NCI-H2107 treated with DMSO at 0.1 percent for 48 hours (cell line): ENCODE results near the gene NOVA2.
"Not testable (repeated sequence)": the region's sequence is repeated elsewhere in the genome, so short reads cannot be mapped to it uniquely, and the experiment has no call there.

Experiments used
- DNase-seq: peaks from one replicate; lab custom pipeline; 2025; ENCODE audit not compliant: unreplicated experiment; lab: John Stamatoyannopoulos, UW

Gene NOVA2

DNA sequence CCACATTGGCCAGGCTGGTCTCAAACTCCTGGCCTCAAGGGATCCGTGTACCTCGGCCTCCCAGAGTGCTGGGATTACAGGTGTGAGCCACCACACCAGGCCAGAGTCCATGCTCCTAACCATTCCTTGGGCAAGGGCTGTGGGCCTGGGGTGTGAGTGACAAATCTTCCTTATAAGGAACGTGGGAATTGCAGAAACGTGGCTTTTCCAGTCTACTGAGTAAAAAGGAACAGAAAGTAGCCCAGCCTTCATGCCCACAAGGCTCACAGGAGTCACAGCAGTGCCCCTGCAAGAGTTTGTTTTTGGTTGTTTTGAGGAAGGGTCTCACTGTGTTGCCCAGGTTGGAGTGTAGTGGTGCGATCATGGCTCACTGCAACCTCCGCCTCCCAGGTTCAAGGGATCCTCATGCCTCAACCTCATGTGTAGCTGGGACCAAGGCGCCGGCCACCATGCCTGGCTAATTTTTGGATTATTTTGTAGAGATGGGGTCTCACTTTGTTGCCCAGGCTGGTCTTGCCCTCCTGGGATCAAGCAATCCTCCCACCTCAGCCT is 76.3 kb downstream of the NOVA2 start:
- no peak for DNase-seq

DNA sequence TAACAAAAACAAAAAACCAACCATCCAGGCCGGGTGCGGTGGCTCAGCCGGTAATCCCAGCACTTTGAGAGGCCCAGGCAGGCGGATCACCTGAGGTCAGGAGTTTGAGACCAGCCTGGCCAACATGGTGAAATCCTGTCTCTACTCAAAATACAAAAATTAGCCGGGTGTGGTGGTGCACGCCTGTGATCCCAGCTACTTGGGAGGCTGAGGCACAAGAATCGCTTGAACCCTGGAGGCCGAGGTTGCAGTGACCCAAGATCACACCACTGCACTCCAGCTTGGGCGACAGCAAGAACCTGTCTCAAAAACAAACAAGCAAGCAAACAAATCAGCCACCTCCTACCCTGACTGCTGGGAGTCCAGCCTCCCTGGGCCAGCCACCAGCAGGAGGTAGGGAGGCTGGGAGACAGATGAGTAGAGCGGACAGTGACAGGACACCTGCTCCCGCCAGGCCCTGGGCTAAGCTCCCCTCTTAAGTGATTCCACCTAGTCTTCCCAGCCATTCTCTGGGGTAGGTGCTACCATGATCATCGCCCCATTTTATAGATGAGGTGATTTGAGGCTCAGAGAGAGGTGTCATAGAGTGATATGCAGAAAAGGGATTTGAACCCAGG is 77.6 kb downstream of the NOVA2 start:
- DNase-seq: not testable (repeated sequence)

DNA sequence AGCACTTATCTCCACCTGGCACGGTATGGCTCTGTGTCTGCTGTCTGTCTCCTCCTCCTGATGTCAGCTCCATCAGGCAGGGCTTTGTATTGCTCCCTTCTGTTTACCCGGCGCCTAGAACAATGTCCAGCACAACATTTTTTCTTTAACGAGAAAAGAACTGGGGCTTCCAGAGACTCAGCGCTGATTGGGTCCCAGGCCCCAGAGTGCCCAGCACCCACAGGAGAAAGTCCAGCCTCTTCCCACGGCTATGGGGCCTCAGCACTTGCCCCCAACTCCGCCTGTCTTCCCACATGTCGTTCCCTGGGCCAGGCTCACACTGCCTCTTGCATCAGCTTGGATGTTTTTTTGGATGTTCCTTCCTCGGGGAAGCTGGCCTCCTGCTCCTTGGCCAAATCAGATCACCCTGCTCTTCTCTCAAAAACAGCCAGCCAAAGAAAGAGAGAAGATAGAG is 78.1 kb downstream of the NOVA2 start:
- no peak for DNase-seq

DNA sequence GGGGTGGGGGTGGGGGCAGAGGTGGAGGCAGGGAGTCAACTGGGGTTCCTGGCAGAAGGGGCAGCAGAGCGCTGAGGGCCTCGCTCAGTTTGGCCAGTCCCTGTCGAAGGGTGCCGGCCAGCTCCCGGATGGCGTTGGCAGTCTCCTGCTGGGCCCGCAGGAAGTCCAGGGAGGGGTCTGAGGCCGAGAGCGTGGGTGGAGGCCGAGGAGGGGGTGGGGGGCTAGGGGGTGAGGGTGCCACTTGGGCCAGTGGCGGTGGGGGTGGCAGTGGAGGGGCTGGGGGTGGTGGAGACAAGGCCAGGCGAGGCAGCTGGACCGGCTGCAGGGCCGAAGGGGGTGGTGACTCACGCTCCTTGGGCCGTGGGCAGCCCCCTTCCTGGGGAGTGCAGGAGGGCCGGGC is 82.8 kb downstream of the NOVA2 start:
- DNase-seq: no peak

DNA sequence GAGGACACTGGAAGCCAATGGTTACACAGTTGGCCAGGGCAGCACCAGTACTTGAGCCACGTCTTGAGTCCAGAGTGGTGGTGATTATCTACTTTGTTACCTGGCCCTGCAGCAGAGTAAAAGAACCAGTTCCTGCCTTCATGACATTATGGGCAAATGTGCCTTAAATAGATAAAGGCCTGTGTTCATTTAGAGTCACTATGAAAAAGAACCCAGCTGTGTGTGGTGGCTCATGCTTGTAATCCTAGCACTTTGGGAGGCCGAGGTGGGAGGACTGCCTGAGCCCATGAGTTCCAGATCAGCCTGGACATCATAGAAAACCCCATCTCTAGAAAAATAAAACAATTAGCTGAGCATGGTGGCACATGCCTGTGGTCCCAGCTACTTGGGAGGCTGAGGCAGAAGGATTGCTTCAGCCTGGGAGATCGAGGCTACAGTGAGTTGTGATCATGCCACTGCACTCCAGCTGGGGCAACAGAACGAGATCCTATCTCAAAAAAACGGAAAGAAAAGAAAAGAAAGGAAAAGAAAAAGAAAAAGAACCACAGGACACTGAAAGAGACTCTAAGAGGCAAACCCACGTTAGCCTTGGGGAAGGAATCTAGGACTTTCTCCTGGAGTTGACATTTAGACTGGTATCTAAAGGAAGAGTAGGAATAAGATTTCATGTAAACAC is 84.3 kb downstream of the NOVA2 start:
- no peak for DNase-seq

DNA sequence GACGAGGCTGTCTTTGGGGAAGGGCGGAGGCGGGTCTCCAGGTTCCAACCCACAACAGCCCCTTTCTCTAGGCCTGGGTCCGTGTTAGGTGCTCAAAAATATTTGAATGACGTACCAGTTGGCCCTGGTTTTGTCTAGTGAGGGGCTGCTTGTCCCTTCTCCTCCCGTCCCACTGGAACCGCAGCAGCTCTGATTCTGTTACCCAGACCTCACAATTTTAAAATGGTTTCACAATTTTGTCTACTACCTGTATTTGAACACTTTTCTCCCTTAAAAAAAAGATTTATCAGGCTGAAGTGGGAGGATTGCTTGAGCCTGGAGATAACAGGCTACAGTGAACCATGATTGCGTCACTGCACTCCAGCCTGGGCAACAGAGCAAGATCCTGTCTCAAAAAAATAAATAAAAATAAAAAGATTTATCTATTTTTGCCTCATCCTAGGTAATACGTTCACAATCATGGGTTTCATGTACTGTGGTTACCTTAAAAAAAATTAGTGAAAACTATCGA is 86.4 kb downstream of the NOVA2 start:
- DNase-seq: no peak

DNA sequence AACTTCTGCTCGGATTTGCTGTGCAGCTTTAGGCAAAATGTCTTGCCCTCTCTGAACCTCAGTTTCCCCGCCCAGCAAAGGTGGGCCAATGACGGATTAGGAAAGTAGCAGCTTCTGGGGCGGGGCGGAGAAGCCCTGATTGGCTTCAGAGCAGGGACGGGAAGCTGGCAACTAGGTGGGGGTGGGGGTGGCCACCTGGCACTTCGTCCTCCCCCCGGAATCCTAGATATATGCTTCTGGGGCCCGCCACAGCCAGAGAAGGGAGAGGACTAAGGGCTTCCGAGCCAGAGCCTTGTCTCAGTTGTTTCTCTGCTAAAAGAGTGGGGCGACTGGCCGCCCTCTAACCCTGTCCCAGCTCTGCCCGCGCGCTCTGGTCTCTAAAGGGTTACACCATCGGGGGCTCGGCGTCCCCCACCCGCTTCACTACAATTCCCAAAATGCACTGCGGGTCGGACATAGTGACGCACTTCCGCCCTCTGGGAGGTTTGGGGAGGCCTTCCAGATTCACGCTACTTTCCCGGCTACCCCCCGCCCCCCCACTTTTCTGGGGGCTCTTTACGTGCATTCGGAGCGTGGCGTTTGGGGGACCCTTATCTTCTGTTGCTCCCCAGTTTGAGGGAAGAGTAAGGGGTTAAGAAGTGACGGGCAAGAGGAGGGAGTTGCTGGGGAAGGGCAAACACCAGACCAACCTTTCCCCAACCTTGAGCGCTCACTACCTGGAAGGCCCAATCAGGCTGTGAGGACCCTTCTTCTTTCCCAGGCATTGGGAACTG is 87.1 kb downstream of the NOVA2 start:
- DNase-seq: peak; percentile 68

DNA sequence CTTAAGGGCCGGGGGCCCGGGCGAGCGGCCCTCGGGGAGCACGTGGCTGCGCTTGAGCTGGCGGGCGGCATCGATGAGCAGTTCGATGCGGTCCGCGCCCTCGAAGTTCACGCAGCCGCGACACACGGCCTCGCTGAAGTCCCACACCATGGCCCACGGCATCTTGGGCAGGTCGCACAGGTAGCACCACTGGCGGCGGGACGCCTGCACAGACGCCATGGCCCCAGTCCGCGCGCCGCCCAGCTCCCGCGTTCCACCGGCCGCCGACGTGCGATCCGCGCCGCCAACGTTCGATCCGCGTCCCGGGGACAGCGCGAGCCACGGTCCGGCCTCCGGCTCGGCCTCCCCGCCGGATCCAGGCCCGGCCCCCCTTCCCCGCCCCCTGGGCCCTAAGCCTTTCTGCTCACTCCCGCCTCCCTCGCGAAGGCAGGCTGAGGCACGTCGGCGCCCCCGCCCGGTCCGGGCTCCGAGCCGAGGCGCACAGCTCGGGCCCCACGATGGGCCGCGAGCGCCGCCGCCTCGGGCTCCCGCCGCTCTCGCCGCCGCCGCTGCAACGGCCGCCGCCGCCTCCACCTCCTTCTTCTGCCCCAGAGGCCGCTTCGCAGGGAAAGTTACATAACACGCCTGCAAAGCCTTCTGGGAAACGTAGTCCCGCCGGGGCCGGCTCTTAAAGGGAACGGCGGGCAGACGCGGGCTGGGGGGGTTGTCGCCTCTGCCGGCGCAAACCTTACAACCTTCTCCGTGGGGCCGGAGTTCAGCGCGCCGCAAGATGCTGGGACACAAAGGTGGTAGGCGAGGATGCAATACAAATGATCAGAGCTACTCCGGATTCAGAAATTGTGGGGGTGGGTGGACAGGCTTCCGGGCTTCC is 87.9 kb downstream of the NOVA2 start, which contains the start of gene IRF2BP1:
Gene IRF2BP1 (minus strand): TSS at position 586 of the 871 bp plus-strand sequence. CDS start 367 bp downstream, at position 219.
- DNase-seq: peak; percentile 52

DNA sequence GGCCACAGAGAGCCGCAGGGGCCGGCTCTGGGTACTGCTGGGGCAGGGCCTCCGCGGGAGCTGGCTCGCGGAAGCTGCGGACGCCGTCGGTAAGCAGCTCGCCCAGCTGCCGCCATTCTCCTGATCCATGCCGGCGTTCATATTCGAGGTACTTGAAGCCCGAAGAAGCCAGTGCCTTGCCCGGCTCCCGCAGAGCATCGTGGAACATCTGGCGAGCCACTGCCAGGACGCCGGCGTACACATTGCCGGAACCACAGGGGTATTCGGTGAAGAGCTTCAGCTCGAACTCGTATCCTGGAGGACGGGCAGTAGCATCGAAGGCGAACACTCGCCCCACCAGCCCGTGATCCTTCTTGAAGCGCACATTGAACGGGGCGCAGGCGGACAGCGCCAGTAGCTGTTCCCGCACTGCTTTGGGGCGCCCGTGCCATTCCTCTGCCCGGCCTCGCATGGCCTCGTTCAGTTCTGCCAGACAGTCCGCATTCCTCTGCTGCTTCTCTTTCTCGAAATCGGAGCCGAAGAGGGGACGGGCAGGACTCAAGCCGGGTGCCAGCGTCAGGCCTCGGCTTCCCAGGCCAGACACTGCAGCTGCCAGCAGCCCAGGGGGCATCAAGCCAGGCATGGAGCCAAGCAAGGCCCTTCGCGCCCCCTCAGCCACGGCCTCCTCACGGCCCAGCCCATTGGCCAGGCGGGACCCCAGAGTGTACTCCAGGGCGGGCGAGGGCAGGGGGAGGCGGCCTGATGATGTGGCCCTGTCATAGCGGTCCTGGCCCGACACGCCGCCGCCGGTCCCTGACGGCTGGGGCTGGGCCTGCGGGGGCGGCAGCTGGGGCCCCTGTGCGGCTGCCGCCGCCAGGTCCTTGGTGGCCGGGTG is 88.7 kb downstream of the NOVA2 start:
- no peak for DNase-seq

DNA sequence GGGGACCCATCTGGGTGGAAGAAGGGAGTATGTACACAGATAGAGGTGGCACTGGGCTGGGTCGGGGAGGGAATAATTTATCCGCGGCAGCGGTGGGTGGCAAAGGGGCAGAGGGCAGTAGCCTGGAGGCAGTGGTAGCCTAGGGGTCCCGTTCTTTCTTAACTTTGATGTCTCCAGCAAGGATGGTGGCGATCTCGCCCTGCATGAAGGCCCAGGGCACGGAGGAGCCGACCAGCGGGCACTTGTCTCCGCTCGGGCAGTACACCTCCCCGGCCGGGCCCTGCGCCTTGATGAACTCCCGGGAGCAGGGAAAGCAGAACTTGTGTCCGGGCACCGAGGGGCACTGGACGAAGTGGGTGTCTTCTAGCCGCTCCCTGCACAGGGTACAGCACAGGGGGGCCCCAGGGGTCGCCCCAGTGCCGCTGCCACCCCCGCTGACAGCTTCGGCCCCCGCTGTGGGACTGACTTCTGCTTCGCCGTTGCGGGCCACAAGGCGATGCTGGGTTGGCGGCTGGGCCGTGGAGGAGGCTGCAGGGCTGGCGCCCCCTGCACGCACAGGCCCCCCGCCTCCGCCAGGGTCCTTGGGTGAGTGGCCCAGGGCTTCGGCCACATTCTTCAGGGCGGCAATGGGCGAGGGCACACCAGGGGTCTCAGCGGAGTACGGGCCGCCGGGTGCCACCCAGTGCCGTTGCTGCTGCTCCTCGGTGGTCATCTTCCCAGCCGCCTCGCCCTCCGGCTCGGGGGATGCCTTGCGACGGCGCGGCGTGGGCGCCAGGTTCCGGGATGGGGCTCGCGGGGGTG is 89.6 kb downstream of the NOVA2 start:
- DNase-seq: no peak
